CD4-positive, alpha-beta T cell treated with Interleukin-4 for 1 hour (primary cell): ENCODE measurements around the gene SLC7A4.
"Not testable (repeated sequence)": the region's sequence is repeated elsewhere in the genome, so short reads cannot be mapped to it uniquely, and the experiment has no call there.

Source experiments
- DNase-seq, 2 donors: peaks; one replicate each; pipeline ENCODE4 v3.0.0-alpha.2; 2020 to 2022

The SLC7A4 gene, protein sequence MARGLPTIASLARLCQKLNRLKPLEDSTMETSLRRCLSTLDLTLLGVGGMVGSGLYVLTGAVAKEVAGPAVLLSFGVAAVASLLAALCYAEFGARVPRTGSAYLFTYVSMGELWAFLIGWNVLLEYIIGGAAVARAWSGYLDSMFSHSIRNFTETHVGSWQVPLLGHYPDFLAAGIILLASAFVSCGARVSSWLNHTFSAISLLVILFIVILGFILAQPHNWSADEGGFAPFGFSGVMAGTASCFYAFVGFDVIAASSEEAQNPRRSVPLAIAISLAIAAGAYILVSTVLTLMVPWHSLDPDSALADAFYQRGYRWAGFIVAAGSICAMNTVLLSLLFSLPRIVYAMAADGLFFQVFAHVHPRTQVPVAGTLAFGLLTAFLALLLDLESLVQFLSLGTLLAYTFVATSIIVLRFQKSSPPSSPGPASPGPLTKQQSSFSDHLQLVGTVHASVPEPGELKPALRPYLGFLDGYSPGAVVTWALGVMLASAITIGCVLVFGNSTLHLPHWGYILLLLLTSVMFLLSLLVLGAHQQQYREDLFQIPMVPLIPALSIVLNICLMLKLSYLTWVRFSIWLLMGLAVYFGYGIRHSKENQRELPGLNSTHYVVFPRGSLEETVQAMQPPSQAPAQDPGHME

DNA sequence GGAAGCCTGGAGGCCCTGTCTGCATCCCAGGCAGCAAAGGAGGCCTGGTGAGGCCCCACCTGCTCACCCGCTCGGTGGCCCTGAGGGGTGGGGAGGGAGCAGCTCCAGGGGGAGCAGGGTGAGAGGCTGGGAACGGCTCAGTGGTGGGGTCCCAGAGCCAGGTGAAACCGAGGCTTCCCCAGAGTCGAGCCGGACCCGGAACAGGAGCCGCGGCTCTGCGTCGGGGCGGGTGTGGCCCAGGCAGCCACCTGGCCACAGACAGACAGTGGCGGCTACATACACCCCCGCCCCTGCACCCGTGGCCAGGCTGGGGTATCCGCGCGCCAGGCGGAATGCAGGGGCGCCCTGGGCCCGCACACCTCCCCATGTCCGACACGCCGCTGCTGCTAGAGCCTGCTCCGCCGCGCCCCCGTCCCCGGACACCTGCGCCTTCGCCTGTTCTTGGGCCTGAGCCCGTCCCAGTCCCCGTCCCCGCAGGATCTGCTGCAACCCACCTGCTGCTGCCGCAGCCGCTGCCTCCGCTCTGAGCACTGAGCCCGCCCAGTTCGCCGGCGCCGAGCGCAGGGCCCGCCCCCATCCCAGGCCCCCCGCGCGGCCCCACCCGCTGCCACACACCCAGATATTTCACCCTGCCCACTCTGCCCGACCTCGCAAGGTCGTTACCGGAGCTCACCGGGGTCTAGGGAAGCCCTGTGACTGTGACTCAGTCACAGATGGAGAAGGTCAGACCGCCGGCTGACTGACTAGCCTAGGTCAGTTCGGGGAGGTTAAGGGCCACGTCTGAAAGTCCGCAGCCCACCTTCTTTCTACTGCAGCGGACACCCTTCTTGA lies at the start of gene SLC7A4:
Gene SLC7A4, minus strand, starts transcription at position 525 of the 831 bp plus-strand sequence. CDS start 749 bp downstream, outside the sequence.
- DNase-seq, result no peak

DNA sequence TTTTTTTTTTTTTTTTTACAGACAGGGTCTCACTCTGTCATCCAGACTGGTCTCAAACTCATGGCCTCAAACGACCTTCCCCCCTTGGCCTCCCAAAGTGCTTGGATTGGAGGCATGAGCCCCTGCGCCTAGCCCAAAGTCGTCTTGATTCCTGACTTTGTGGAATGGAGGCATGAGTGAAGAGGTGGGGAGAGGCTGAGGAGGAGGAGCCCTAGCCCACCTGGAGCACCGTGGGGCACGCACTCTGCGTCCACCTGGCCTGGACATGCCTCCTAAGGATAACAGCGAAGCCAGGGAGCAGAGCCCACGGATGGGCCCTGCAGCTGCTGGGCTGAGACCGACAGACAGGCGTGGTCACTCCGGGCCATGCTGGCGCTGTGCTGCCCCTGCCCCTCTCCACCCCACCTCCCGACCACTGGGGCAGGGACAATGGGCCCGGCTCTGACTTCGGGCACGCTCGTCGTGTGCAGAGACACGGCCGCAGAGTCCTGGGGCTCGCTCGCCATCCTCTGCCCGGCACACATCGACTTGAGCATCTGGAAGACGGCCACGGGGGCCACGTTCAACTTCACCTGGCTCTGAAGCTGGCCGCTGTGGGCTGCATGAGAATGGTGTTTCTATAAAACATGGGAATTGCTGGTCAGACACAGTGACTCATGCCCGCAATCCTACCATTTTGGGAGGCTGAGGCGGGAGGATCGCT lies 48.2 kb upstream of the SLC7A4 start:
- DNase-seq, result no peak

DNA sequence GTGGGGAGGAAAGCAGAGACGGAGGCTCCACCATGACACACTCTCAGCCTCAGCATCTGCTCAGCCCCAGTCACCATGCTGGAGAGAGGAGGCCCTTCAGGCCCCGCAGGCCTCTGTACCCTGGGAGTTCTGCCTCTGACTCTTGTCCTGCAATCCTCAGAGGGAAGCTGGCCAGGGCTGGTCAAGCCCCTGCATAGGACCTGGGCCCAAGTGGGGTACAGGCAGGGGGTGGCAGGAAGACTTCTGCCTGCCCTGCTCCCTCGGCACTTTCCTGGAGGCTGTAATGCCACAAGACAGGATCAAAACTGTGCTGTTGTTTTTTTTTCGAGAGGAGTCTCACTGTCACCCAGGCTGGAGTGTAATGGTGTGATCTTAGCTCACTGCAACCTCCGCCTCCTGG lies 47.1 kb upstream of the SLC7A4 start:
- DNase-seq, result no peak

DNA sequence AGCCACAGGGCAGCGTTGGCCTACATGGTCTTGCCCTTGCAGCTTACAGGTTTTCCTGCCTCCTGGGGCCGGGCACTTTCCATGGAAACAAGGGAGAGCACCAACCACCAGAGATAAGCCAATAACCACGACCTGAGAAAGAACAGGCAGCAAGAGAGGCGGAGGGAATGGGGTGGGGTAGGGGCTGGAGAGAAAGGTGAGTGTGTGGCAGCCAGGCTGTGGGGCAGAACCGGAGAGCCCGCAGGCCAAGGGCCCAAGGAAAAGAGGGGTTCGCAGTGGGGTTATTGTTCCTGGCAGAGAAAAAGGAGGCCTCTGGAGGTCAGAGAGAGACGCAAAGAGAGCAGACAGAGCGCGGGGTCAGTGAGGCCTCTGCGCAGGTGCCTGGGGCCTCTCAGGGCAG lies 46.6 kb upstream of the SLC7A4 start:
- no peak for DNase-seq

DNA sequence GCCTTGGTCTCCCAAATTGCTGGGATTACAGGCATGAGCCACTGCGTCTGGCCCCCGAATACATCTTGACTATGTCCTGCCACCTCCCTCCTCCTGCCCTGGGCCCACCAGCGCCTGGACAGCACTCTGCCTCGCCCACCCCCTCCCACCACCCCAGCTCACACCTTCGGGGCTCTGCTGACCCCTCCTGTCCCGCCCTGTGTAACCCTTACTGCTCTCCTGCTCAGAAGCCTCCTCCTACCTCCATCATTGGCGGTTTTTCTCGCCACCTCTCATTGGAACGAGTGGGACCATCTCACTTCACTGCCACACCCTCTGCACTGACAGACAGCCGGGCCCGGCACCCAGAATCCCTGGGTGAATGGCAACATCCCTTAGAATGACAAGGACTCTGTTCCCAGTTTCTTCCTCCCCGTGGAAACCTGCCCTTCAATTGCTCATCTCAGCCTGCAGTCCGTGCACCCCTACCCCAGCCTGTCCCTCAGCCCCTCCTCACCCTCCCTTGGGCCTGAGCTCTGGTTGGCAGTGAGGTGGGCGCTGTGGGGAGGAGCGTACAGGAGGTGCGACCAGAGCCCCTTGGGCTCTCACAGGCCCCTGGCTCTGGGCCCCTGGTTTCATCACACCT lies 45.6 kb upstream of the SLC7A4 start:
- DNase-seq, result no peak

DNA sequence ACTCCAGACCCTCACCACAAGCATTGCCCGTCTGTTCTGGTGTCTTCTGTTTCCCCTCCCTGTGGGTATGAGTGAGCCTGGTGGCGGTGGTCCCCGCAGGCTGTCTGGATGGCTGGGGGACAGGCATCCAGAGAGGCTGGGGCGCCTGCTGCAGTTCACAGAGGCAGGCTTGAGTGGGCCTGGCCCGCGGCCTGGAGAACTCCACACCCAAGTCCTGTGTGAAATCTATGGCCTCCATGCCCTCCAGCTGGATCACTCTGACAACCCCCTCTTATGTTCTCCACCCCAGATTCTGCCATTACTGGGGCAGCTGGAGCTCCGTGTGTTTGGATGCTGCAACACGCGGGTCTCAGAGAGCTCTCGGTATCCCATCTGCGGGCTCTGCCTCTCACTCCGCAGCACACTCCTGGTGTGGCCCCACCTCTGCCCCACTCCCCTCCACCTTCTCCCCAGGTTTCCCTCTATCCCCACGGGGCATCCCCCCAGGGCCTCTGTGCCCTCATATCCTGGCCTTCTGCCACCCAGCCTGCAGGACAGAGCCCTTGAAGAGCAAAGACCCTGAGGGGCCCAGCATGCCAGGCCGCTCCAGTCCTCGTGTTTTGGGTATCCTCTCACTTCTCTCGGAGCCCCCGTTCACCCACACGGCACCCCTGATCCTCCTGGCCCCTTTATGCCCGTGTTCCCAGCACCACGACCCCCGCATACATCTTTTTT lies 44.7 kb upstream of the SLC7A4 start:
- DNase-seq, result no peak

DNA sequence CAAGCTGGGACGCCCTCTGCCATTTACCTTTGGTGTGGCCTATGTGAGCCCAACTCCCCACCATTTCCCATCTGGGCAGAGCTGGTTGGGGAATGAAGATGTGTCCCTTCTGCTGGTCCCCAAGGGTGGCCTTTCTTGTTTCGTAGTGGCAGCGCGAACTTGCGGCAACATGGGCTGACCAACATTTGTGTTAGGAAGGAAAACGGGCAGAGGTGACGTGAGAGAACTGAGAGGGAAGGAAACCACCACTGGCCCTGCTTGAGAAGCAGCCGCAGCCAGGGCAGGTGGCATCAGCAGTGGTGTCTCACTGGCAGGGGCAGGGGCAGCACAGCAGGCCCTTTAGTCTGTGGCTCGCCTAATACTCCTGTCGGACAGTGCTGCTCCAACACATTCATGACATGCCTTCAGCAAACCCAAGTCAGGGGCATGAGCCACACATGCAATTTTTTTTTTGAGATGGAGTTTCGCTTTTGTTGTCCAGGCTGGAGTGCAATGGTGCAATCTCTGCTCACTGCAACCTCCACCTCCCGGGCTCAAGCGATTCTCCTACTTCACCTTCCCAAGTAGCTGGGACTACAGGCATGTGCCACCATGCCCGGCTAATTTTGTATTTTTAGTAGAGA lies 43.3 kb upstream of the SLC7A4 start:
- no peak for DNase-seq

DNA sequence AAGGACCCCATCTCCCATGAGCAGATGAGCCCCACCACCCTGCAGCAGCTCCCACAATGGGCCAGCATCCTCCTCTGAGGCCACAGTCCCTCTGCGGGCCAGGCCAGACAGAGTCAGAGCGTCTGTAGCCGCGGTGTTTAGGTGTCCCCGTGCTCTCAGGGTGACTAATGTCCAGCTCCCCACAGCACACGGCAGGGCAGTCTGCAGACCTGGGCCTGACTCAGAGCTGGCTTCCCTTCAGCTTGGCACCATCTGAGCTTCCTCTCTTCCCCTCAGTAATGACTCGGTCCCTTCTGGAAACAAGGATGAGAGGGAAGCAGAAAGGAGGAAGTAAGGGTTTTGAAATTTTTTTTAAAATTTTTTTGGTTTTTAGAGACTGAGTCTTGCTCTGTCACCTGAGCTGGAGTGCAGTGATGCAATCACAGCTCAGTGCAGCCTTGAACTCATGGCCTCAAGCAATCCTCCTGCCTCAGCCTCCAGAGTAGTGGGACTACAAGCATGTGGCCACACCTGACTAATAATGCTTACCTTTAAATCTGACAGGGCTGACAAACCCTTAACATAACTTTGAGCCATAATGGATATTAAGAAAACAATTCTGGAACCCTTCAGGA lies 41.8 kb upstream of the SLC7A4 start:
- DNase-seq, result peak in 1 of 2 donors; percentile 43

DNA sequence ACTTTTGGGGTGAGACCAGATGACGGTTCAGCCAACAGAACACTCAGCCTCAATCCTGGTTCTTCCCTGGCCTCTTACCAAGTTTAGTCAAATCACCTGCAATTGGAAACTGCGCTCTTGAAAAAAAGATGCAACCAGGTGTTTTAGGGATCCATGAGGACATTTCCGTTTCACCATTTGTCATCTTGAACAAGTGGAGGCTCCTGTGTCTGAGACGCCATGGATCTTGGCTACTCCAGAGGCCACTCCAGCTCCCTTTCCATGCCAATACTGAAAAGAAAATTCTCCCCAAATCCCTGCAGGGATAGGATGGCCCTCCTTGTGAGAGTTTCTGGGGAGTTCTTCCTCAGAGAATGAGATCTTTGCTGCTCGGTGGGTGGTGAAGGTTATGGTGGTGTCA lies 41.1 kb upstream of the SLC7A4 start:
- no peak for DNase-seq

DNA sequence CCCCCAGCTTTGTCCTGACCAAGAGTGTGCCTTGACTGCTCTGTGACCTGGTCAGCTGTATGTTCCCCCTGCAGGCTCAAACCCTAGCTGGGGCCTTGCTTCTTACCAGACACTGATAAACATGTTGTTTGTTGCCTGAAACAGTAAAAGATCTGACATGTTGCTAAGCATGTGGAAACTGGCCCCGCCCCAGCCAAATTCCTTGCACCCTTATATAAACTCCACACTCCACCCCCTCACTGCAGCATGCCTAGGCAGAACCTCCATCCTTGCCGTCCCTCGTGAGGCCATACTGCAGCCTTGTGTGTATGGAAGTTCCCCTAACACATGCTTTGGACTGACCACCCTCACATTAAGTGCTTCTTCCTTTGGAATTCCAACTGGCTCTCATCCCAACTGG lies 40.7 kb upstream of the SLC7A4 start:
- no peak for DNase-seq

DNA sequence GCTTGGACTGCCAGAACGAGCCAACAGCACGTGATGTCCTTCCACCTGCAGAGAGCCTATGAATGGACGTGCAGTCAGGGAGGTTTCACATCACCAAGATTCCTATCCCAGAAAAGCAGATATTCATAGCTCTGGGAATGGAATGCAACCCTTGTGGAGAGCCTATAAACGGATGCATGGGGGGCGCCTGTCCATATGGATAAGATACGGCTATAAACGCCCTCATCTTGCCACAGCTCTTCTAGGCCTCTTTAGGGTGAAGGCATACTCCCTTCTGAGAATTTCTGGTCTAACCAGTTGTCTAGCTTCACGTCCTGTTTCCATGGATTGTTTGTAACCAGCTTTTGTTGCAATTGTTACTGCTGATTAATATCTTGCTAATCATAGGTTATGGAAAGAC lies 39.4 kb upstream of the SLC7A4 start:
- not testable (repeated sequence) for DNase-seq

DNA sequence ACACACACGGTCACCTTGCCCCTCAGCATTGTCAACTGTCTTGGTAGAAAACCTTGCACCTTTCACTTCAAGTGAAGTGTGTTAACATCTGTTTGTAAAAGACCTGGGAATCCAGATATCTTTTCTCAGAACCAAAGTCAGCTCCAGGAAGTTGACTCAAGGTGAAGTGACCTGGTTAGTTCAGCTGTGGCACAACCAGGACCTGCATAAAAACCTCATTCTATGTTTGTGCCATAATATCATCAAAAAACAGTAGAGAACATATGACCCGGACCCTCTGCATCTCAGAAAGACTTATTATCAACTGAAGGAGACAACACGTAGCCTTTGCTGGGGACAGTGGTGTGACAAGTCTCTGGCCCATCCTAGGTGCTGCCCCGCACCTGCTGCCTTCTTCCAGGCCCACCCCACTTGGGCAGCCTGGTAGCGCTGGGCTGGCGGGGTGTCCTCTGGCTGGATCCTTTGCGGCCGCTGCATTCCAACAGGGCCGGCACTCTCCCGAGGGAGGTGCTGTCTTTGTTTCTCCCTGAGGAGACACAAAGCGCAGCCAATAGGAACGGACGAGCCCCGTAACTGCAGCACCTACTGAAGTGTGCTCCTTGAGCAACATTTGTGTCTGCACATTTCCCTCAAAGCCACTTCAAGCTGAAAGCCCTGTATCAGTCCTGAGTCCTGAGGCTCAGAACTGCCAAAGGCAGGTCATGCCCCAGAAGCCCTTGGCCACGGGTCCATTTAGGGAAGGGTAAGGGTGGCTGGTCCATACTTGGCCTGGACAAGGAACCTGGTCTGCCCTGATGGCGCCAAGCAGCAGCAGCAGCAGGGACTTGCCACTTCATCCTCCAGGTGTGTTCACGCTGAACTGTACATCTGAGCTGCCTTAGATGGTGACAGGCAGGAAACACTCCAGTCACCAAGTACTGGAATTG lies 38.6 kb upstream of the SLC7A4 start:
- DNase-seq, result no peak

DNA sequence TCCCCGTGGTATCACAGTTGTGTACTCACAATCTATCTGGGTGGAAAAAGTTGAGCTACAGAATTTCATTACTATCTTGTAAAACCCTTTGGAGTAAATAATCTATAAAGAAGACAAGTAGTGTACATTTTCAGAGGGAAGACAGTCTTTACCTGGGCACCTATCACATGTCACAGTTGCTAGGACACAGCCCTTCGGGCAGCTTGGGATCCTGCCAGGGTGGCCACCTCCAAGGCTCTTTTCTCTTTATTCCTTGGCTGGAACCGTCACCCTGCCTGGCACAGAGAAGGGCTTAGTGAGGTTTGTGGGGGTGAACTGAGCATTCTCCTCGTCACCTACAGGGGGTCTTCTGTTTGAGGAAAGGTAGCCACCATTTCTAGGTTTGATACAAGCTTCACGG lies 37.0 kb upstream of the SLC7A4 start:
- DNase-seq, result no peak

DNA sequence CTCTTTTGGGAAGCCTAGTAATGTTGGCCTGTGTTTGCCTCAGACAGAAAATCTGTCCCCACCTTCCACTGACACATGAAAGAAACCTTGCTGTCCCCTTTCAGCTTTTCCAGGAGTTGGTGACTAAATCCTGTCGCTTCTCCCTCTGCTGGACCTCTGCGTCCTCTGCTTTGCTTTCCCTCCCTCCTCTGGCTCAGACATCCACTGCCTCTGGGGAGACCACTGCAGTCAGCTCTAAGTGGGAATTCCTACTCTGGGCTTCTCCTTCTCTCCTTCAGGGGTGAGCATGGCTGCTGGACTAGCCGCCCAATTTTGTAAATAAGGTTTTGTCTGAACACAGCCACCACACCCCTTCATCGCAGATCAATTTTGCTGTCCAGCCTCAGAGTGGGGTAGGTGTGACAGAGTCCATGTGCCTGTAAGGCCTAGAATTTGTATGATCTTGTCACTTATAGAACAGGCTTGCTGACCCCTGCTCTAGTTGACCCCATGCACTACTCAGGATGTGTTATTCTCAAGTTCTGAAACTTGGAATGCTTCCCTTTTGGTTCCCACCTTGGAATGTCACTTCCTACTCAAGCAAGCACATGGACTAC lies 36.4 kb upstream of the SLC7A4 start:
- no peak for DNase-seq

DNA sequence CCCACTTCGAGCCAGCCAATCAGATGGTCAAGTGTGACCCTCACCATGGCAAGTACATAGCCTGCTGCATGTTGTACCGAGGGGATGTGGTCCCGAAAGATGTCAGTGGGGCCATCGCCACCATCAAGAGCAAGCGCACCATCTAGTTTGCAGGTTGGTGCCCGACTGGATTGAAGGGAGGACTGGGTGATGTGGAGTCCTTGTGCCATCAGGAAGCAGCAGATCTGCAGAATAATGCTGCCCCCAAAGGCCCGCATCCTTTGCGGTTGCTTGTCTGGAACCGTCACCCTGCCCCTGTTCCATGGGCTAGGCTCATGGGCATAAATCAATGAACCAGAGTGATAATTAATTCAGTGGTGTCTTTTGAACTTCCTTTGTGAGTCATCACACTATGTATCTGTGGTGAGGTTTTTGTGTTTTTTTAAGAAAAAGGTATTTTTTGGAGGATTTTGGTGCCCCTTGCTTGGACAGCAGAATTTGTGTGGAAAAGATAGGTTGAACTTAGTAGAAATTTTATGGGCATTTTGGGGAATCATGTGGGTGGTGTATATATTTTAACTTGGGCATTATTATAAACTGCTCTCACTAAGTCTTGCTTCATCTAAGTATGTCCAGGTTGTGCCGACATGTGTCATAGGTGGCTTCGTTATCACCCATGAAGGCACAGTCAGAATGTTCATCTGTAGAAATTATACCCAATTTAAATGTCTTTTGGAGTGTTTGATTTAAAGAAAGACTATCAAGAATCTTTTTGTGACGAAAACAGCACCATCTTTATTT lies 35.7 kb upstream of the SLC7A4 start:
- no peak for DNase-seq

DNA sequence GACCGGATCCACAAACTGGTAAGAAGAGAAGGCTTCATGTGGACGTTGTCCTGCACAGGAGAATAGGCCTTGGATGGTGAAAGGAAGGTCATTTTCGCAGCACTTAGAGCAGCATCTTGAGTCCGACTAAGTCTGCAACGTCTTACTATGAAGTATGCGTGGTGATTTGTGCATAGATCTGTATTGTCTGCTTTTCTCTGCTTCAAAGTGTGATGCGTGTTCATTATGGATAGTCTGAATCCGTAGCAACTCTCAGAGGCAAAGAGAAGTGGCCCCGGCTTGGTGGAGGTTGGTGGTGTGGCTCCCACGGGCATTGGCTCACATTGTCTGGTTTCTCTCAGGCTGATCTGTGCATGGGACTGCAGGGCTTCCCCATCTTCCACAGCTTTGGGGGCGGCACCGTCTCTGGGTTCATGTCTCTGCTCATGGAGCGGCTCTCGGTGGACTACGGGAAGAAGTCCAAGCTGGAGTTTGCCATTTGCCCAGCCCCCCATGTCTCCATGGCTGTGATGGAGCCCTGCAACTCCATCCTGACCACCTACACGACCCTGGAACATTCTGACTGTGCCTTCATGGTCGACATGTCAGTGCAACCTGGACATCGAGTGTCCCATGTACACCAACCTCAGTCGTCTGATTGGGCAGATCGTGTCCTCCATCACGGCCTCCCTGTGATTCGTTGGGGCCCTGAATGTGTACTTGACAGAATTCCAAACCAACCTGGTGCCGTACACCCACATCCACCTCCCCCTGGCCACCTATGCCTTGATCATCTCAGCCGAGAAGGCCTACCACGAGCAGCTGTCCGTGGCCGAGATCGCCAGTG lies 34.9 kb upstream of the SLC7A4 start:
- DNase-seq, result no peak
